Measurements from ENCODE around the gene HMCN1.

- TF ChIP-seq, protein P1, sequence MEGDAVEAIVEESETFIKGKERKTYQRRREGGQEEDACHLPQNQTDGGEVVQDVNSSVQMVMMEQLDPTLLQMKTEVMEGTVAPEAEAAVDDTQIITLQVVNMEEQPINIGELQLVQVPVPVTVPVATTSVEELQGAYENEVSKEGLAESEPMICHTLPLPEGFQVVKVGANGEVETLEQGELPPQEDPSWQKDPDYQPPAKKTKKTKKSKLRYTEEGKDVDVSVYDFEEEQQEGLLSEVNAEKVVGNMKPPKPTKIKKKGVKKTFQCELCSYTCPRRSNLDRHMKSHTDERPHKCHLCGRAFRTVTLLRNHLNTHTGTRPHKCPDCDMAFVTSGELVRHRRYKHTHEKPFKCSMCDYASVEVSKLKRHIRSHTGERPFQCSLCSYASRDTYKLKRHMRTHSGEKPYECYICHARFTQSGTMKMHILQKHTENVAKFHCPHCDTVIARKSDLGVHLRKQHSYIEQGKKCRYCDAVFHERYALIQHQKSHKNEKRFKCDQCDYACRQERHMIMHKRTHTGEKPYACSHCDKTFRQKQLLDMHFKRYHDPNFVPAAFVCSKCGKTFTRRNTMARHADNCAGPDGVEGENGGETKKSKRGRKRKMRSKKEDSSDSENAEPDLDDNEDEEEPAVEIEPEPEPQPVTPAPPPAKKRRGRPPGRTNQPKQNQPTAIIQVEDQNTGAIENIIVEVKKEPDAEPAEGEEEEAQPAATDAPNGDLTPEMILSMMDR (conservative IDR thresholded peaks at IDR 0.05; ENCODE audit: low read depth in 2 of 2): no peak
- TF ChIP-seq, protein P2, sequence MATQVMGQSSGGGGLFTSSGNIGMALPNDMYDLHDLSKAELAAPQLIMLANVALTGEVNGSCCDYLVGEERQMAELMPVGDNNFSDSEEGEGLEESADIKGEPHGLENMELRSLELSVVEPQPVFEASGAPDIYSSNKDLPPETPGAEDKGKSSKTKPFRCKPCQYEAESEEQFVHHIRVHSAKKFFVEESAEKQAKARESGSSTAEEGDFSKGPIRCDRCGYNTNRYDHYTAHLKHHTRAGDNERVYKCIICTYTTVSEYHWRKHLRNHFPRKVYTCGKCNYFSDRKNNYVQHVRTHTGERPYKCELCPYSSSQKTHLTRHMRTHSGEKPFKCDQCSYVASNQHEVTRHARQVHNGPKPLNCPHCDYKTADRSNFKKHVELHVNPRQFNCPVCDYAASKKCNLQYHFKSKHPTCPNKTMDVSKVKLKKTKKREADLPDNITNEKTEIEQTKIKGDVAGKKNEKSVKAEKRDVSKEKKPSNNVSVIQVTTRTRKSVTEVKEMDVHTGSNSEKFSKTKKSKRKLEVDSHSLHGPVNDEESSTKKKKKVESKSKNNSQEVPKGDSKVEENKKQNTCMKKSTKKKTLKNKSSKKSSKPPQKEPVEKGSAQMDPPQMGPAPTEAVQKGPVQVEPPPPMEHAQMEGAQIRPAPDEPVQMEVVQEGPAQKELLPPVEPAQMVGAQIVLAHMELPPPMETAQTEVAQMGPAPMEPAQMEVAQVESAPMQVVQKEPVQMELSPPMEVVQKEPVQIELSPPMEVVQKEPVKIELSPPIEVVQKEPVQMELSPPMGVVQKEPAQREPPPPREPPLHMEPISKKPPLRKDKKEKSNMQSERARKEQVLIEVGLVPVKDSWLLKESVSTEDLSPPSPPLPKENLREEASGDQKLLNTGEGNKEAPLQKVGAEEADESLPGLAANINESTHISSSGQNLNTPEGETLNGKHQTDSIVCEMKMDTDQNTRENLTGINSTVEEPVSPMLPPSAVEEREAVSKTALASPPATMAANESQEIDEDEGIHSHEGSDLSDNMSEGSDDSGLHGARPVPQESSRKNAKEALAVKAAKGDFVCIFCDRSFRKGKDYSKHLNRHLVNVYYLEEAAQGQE (IDR thresholded peaks at IDR 0.05; ENCODE audit: unreplicated experiment): no peak
- TF ChIP-seq EZH2 (IDR thresholded peaks at IDR 0.05; ENCODE audit: low read depth, unreplicated experiment): no peak
- TF ChIP-seq POLR2AphosphoS5 (IDR thresholded peaks at IDR 0.05; ENCODE audit: low read depth): no peak
Observed at GRCh38 chr1:186239171-186239570, 505.0 kb downstream of the HMCN1 start.
